Germinal center (tissue), 1 donor: ENCODE data around the gene IFI27L2.
A peak's percentile ranks its signal among the peaks of the same experiment; 100 is the strongest.

Experiments
- DNase-seq: peaks from one replicate; pipeline ENCODE4 v3.0.0; 2012; ENCODE audit warnings: mixed read lengths, low spot score

IFI27L2 gene

DNA sequence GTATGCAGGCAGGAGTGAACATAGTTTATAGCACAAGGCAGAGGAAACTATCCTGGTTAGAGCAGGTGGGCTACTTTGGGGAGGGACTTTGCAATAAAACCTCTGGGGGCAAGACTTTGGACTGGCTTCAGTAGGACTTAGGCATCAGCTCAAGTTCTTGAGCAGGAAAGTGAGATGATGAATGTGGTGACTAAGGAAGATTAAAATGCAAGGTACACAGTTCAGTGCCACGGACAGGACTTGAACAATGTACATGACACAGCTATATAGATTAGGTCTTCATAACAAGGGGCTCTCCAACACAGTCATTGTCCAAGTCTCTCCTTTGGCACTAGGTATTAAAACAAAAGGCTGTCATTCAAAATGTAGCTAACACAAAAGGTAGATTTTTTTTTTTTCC lies 23.3 kb upstream of the IFI27L2 start:
- DNase-seq, result no peak

DNA sequence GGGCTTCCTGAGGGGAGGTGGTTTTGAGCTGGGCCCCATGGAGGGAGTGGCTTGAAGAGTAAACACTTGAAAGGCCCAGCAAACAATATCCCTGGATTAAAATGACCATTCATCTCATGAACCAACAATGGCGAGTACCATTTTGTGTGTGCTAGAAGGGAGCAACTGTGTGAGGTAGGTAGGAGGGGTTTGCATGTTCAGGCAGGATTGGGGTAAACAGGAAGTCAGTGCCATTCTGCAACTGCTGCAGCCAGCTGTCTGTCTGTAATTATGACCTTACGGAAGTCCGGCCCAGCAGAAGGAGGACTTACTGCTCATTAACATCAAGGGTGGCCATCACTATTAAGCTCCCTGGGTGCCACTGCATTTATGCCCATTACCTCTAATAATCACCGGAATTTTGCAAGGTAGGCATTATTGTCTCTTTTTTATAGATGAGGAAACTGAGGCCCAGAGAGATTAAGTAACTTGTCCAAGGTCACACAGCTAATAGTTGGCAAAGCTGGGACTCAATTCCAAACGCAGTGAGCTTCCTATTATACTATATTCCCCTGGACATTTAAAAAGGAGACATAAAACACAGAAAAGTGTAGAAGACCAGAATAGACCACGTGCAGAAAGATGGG lies 16.6 kb upstream of the IFI27L2 start:
- no peak for DNase-seq

DNA sequence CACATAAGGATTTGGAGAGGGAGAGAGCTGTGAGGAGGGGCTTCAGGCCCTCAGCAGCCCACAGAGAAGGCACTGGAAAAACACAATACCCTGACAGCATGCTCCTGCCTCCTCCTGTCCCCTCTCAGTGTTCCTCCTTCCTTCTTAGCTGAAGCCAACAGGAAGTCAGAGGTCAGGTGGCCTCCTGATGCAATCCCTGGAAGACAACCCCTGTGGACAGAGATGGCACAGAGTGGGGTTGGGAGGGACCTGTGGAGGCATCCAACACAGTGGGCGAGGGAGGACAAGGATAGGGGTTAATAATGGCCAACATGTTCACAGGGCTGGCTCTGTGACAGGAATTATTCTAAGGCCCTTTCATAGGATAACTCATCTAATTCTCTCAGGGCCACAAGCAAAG lies 15.4 kb upstream of the IFI27L2 start:
- DNase-seq, result no peak

DNA sequence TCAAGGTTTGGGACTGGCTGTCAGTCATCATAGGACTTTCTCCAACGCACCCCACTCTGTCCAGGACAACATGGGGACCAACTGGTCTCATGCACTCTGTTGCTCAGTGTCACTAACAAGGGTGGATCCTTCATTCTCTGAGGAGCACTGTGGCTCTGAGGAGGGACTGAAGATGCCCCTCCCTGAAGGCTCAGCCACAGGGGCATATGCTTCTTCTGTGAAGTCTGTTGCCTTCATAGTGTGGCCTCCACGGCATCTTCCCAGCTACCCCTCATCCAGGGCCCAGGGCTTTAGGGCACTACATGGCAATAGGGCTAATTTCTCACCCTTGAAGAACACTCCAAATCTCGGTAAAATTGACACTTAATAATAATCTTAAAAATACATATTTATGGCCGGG lies 14.3 kb upstream of the IFI27L2 start:
- no peak for DNase-seq

DNA sequence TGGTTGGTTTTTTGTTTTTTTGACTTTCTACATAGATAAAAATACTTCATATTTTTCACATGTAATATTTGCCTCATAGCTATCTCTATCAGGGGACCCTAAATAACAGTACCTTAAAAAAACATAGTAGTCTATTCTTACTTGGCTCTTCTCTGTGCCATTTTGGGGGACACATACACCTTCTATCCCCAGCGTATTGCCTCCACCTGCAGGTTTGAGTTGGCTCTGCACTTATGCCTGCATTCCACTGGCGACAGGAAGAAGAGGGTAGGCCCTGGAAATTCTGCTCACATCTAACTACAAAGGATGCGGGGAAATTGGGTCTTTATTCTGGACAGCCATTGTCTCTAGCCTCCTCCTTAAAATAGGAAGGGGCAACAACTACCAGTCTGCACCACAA lies 13.8 kb upstream of the IFI27L2 start:
- no peak for DNase-seq

DNA sequence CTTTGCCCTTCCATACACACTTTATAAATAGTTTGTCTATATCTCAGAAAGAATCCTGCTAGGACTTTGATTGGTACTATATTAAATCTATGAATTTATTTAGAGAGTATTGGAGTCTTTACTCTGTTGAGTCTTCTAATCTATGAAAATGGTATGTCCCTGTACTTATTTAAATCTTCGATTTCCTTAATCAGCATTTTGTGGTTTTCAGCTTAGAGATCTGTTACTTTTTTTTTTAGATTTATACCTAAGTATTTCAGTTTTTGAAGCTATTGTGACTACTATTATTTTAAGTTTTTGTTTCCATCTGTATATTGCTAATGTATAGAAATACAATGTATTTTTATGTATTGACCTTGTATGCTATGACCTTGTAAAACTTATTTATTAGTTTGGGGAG lies 13.4 kb upstream of the IFI27L2 start:
- DNase-seq, result no peak

DNA sequence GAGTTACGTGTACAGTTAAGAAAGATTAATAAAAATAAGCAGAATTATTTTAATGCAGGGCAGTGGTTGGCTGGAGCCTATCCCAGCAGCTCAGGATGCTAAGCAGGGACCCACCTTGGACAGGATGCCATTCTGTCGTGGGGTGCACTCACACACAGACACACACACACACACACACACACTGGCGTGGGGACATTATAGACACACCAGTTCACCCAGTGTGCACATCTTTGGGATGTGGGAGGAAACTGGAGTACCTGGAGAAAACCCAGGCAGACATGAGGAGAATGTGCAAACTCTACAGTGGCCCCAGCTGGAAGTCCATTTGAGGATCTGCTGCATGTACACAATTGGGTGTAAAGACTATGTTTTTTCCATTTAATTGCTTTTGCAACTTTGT lies 12.8 kb upstream of the IFI27L2 start:
- DNase-seq, result no peak

DNA sequence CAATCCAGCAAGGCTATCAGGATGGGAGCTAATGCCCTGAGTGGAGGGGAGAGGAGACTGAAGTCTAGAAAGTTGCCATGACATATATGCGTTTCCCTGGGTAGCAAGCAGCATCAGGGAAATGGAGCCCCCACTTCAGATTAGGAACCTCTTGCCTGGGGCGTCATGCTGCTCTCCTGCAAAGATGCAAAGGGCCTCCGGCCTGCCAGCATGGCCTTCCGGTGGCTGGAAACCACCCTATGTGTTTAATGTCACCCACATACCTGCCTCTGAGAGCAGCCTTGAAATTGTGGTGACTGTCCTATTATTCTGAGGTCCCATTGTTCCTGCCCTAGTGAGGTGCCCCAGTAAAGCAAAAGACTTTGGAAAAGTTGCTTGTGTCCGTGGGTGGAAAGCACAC lies 10.0 kb upstream of the IFI27L2 start:
- DNase-seq, result no peak

DNA sequence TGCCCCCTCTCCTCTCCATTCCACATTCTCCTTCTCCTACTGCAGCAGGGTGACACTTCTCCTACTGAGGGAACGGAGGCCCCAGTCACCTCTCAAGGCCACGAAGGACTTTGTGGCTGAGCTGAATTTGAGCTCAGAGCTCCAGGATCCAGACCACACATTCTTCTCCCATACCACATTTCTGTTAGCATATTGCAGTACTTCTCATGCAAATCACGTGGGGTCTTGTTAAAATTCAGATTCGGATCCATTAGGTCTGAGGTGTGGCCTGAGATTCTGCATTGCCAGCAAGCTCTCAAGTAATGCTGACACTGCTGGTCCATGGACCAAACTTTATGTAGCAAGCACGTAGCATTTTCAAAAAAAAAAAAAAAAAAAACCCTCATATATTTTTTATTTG lies 9.6 kb upstream of the IFI27L2 start:
- no peak for DNase-seq

DNA sequence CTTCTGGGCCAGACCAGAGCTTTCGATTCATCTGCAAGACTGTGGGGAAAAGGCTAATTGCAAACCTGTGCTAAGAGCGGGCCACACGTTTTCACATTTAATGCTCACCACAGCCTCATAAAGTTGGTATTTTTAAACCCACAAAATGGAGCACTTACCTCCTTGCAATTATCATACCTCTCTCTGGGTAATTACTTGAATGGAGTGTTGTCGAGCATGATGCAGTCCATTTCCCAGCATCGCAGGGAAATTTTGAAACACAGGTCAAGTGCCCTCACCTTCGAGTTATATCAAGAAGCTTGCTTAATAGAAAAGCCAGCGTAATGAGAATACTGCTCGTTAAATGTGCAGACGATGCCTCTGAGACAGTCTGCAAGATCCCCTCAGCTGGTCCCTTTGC lies 8.8 kb upstream of the IFI27L2 start:
- DNase-seq, result no peak

DNA sequence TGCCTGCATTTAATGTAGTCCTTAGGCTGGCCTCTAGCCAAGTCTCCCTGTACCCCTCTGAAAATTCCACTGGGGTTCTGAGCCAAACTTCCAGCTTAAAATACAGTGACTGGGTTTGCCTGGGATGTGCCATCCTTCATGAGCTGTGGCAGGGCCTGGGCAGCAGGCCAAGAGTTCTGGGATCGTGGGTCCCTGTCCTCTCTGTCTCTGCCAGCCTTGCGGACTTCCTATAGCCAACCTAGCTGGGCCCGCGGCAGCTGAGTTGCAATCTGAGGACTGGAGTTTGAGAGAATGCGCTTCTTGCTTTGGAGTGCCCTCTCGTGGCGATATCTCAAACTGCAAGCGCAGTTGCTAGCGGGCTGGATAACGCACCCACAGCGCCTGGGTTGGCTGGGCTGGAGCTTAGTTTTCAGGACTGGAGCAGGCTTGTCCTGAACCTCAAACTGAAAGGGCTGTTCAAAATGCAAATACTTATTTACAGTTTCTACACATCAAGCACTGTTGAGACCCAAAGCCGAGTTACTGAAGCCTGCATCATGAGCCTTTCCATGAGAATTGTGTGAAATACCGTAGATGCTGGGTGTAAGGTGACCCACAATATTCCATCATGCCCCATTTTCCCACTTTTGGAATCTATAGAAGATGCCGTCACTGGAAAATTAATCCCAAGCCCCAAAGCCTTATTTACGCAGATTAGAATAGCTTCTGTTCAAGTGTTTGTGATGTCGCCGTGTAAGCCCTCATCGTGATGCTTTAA lies 7.3 kb upstream of the IFI27L2 start:
- peak; percentile 74 for DNase-seq

DNA sequence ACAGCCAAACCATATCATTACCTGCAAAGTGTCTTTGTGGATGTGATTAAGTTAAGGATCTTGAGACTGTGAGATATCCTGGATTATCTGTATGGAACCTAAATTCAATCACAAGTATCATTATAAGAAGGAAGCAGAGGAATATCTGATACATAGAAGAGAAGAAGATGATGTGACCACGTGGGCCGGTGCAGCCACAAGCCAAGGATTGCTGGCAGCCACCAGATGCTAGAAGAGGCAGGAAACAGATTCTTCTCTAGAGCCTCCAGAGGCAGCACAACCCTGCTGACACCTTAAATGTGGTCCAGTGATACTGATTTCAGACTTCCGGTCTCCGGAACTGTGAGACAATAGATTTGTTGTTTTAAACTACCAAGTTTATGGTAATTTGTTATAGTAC lies 6.1 kb upstream of the IFI27L2 start:
- no peak for DNase-seq

DNA sequence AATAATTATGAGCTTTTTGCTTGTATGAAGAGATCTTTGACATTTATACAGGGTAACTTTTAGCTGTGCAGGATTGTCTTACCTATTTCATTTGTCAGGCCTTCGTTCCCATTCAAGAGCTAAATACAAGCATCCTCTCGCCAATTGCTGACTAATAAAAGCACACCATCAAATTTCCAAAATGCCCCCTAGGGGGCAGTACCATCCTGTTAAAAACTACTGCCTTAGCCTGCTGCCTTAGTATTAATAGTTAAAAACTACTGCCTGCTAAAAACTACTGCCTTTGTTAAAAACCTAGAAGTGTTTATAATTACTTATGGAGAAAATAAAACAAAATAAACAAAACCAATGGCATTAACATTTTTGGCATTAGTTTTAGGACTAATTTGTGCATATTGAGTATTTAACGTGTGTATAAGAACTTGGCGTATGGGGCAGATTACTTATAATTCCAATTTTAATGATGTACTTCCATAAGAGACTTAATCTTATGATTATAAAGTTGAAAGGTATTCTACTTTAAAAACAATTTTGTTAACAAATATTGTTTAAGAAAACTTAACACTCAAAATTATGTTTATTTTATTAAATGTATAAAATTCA lies 3.0 kb upstream of the IFI27L2 start:
- peak; percentile 57 for DNase-seq

DNA sequence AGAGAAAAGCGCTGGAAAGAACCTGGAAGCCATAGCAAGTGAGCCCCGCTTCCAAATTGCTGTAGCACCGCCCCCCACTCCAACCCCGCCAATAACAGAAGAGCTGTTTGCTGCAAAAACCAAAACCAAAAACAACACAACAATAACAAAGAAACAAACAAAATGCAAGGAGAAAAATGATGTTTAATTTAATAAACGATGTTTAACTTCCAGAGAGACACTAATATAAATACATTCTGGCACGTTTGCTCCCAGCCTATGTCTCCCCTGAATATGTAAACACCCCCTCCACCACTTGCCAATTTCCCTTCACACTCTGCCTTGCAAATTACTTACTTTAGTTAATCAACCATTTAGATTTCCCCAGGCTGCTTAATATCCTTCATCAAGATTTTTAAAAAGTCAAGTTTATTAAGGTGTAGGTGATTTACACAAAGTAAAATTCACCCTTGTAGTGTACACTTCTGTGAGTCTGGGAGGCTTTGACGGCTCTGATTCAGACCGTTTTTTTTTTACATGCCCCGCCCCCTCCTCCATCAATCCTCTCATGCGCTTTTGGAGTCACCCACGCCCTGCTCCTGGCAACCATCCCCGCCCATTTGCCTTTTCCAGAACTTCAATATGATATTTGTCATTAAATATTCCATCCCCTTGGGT lies 482 bp upstream of the IFI27L2 start:
- DNase-seq, result peak; percentile 39

DNA sequence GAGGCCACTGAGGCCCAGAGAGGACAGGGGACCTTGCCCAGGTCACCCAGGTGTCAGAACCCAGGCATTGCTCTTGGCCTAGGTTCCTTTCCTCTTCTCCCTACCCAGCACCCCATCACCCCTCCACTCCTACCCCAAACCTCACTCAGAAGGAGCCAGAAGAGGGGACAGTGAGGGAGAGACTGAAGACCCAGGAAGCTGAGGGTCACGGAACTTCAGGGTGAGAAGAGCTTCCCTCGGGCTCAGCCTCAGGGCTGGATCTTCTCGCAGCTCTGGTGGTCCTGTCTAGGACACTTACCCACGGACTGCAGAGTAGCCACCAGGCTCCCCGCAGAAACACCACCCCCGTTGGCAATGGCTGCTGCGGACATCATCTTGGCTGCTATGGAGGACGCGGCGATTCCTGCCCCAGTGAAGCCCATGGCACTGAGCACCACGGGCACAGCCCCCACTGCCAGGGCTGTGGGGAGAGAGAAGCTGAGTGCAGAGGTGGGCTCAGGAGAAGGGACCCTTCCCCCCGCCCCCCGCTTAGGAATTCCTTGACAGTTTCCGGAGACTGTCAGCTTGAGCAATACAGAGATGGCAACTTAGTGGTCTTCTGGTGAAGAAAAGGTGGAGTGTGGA lies 1.1 kb downstream of the IFI27L2 start:
- no peak for DNase-seq

DNA sequence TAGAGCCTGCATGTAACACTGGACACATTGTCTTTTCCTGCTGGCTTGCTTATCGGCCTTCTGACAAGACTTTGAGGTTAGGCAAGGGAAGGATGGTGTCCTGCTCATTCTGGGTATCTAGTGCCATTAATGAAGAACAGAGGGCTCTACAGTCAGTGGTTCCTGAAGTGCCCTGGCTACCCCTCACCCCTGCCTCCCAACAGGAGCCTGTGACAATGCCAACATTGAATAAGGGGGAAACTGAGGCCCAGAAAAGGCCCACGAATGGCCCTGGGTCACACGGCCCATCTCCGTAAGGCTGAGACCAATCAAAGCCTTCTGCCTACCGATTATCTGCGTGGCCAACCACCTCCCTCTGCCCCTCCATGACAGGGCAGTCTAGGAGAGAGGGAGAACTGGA lies 2.1 kb downstream of the IFI27L2 start:
- DNase-seq, result no peak

DNA sequence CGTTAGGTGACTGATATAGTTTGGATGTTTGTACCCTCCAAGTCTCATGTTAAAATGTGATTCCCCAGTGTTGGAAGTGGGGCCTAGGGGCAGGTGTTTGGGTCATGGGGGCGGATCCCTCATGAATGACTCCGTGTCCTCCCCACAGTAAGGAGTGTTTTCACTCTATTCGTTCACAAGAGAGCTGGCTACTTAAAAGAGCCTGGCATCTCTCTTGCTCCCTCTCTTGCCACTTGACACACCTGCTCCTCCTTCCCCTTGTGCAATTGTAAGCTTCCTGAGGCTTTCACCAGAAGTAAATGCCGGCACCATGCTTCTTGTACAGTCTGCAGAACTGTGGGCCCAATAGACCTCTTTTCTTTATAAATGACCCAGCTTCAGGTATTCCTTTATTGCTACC lies 2.6 kb downstream of the IFI27L2 start:
- DNase-seq, result no peak

DNA sequence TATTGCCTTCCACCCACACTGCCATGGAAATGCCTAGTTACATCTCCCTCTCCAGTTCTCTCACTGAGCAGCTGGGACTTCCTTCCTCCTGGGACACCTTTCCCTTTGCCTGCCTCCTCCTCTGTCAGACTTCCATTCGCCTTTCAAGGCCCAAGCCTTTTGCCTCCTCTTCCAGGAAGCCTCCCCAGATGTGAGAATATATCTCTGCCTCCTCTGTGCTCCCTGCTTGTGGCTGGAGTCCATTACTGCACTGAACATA lies 3.1 kb downstream of the IFI27L2 start:
- no peak for DNase-seq

DNA sequence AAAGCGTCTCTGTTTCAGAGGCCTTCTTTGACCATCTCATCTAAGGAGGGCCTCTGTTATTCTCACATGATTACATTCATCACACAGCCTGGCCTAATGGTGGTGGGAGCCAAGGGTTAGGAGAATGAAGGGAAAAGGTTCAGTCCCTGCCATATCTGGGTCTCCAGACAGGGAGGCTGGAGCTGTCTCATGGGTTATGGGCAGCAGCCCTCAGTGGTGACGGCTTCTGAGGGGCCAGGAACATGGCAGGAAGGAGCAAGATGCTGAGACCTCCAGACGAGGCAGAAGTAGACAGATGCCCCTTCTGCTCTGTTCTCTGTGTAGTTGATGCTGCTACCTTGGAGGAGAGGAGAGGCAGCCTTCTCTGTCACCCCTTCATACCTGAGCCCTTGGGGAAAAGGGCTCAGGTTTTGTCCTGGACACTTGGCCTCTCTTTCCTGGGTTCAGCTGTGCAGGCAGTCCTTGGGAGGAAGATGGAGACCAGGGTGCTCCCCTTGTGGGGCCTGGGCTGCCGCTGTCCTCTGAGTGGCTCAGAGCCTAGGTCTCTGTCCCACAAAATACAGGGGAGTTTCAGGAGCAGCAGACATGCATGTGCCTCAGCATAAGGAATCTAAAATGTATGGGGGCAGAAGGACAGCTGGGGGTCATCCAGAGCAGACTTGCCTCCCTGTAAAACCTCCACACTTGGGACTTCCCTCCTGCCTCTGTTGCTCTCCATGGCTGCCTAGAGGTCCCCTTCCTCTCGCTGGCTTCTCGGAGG lies 3.6 kb downstream of the IFI27L2 start:
- no peak for DNase-seq

DNA sequence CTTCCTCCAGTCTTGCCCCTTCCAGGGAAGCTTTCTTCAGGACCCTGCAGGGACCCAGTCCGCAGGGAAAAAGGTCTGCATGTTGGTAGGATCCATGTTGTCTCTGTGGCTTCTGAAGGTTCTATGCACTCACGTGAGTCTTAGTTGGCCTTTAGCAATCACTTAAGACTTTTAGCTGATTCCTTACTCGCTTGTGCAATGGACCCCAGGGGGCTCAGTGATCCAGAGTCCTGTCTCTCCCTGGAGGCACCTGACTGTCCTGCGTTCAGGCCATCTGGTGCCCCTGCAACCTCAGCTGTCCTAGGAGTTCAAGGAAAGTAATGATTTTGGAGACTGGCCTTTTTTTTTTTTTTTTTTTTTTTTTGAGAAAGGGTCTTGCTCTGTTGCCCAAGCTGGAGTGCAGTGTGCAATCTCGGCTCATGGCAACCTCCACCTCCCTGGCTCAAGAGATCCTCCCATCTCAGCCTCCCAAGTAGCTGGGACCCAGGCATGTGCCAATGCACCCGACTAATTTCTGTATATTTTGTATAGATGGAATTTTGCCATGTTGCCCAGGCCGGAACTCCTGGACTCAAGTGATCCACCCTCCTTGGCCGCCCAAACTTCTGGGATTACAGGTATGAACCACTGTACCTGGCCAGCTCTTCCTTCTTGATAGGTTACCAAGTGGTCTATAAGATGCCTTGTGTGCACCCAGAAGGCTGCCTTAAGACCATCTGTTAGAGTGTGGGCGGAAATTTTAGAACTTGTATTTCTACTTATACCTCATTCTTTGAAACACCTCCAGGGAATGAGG lies 4.6 kb downstream of the IFI27L2 start:
- DNase-seq, result no peak

DNA sequence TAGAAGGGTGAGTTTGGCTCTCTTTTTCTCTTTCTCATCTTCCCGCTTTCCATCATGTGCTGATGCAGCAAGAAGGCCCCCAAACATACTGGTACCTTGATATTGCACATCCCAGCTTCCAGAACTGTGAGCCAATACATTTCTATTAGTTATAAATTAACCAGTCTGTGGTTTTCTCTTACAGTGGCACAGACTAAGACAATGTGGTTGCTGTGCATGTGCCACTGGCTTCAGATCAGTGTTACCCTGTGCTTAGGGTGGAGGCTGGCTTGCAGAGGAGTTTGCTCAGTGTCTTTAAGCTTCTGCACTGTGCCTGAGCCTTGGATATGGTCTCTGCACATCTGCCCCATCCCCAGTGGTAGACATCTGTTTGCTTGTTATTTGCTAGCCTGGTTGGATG lies 5.5 kb downstream of the IFI27L2 start:
- DNase-seq, result no peak
